ENCODE results near the gene AHNAK. TPM values are rescaled to one million over a fixed set of nuclear protein-coding genes. Genes with fewer than 3 reads are reported as not detected.

Gene AHNAK
- total RNA-seq, 1 donor from 2014 or later: 14.9 TPM

DNA sequence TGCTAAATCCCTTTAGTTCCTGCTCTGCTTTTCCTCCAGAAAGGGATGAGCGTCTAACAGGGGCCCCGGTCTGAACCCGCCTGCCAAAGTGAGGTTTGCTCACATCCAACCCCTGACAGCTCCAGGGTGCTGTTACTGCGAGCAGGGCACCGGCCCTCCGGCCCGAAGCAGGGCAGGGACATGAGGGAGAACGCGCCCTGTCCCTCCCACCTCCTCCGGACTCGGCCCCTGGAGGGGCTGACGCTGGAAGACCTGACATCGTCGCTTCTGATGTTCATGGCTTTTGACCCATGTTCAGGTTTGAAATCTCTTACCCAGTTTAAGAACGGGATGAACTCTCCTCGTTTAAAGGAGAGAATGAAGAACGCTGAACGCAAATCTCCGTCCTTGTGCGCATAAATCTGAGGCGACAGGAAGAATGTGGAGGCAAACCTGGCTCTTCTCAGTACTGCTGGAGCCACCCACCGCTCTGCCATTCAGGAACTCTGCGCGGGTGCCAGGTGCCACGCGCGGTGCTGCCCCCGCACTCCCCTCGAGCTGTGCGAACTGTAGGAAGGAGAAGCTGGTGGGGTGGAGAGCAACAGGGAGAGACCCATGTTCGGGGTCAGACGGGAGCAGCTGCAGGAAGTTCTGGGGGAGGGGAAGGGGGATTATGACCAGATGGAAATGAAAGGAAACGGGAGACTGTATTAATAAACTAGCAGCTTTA, 27.9 kb upstream of the AHNAK start:
- Histone ChIP-seq H3K79me2 (ENCODE audit: low read depth) (peaks cover 42% of the 10 kb centered on the region), H3K9ac (peak overlapping the region; percentile 65), H3F3A (ENCODE audit: low read depth) (peaks cover 35% of the 10 kb centered on the region), H3K4me1 (peaks cover 23% of the 10 kb centered on the region), H3K9me3 (ENCODE audit: low read depth) (no peaks in the 10 kb centered on the region), H3K27me3 (no peaks in the 10 kb centered on the region), H3K27ac (no peak overlapping the region), H4K20me1 (ENCODE audit: low read depth) (peaks cover 42% of the 10 kb centered on the region), H3K4me3 (peak overlapping the region; percentile 100), H3K36me3 (peaks cover 7% of the 10 kb centered on the region), H2AFZ (replicated peaks) (peak overlapping the region; percentile 88), H3K4me2 (peak overlapping the region; percentile 95)
- H3K36me3 Mint-ChIP-seq: peaks cover 35% of the 10 kb centered on the region
- peak; percentile 31 for DNase-seq (ENCODE audit: low spot score)
- no peaks in the 10 kb centered on the region for H3K9me3 Mint-ChIP-seq
- H3K27ac Mint-ChIP-seq: peak overlapping the region; percentile 91
- H3K27me3 Mint-ChIP-seq (ENCODE audit: insufficient read depth, low read depth): peaks cover 15% of the 10 kb centered on the region
- TF ChIP-seq EZH2 (IDR thresholded peaks at IDR 0.05) (no peak), EZH2phosphoT487 (IDR thresholded peaks at IDR 0.05) (no peak)
- TF ChIP-seq, protein P1, sequence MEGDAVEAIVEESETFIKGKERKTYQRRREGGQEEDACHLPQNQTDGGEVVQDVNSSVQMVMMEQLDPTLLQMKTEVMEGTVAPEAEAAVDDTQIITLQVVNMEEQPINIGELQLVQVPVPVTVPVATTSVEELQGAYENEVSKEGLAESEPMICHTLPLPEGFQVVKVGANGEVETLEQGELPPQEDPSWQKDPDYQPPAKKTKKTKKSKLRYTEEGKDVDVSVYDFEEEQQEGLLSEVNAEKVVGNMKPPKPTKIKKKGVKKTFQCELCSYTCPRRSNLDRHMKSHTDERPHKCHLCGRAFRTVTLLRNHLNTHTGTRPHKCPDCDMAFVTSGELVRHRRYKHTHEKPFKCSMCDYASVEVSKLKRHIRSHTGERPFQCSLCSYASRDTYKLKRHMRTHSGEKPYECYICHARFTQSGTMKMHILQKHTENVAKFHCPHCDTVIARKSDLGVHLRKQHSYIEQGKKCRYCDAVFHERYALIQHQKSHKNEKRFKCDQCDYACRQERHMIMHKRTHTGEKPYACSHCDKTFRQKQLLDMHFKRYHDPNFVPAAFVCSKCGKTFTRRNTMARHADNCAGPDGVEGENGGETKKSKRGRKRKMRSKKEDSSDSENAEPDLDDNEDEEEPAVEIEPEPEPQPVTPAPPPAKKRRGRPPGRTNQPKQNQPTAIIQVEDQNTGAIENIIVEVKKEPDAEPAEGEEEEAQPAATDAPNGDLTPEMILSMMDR (IDR thresholded peaks at IDR 0.05): no peak
- peak overlapping the region; percentile 99 for H3K4me3 Mint-ChIP-seq
- H3K4me1 Mint-ChIP-seq: peaks cover 38% of the 10 kb centered on the region

DNA sequence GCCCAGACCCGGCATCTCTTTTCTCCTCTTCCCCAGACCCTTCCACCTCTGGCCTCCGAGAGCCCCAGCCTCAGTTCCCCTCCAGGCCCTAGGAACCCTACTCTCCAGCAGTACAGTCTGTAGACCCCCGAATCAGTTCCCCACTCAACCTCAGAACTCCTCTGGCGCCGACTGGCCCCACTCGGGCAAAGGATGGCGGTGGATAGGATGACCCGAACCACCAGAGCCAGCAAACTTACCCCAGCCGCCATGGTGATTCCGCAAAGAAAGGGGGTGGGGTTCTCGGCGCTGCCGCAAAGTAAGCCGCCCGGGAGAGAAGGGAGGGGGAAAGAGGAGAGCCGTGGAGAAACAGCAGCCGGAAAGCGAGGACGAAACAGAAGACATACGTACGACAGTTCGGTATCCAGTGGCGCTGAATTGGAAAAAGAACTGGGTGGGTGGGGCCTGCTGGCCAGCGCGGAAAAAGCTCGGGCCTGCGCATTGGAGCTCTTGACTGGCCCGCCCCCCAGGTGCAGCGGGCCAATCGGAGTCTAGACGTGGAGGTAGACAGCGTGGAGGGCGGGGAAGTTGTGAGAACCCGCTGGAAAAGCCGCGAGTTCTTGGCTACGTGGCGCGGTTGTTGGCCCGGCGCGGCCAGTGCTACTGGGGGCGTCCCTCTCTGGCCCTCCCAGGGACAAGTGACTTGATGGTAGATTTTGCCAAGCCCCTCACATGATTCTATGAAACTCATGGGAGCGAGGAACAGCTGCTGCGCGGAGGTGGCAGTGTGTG, 27.2 kb upstream of the AHNAK start, which contains the start of gene EEF1G:
EEF1G (minus strand) TSS at position 300 of the 771 bp plus-strand sequence; CDS start at position 251, 49 bp downstream.
- Histone ChIP-seq H3K36me3 (peaks cover 9% of the 10 kb centered on the region), H3K9ac (peak within 1 kb of the TSS; percentile 98), H2AFZ (replicated peaks) (peak within 1 kb of the TSS; percentile 88), H3F3A (ENCODE audit: low read depth) (peaks cover 41% of the 10 kb centered on the region), H3K4me1 (peaks cover 23% of the 10 kb centered on the region), H3K4me3 (peak within 1 kb of the TSS; percentile 100), H3K9me3 (ENCODE audit: low read depth) (no peaks in the 10 kb centered on the region), H3K27me3 (no peaks in the 10 kb centered on the region), H3K79me2 (ENCODE audit: low read depth) (peaks cover 49% of the 10 kb centered on the region), H3K4me2 (peak within 1 kb of the TSS; percentile 95), H3K27ac (peak within 1 kb of the TSS; percentile 87), H4K20me1 (ENCODE audit: low read depth) (peaks cover 50% of the 10 kb centered on the region)
- Mint-ChIP-seq H3K4me3 (peak within 1 kb of the TSS; percentile 99), H3K9me3 (no peaks in the 10 kb centered on the region), H3K36me3 (peaks cover 37% of the 10 kb centered on the region), H3K27me3 (ENCODE audit: insufficient read depth, low read depth) (peaks cover 15% of the 10 kb centered on the region), H3K4me1 (peaks cover 38% of the 10 kb centered on the region), H3K27ac (peak within 1 kb of the TSS; percentile 91)
- TF ChIP-seq EZH2 (IDR thresholded peaks at IDR 0.05) (no peak), EZH2phosphoT487 (IDR thresholded peaks at IDR 0.05) (no peak)
- TF ChIP-seq, protein P1 (IDR thresholded peaks at IDR 0.05): no peak
- DNase-seq (ENCODE audit: low spot score): peak; percentile 100

DNA sequence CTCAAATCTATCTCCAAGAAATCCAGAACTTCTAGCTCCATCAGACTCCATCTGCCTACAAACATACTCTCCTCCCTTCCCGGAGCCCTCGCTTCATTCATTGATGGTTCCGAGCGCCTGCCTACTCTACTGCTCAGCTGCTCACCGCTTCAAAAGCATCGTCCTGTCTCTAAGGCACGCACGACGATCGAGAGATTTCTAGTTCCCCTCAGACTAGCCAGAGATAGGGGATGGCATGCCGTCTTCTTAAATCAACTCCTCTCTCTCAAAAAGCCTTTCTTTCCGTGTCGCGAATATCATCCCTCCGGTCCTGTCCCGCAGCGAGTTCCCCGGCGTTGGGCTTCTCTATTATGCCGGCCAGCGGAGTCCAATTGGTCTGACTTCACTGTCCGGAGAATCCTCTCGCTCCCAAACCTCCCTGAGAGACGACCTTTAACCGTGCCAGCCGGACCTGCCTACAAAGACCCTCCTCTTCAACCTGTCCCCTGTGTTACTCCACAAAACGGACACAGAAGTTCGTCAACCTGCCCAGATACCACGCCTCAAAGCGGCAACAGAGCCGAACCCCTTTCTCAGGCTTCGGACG, 26.5 kb upstream of the AHNAK start:
- no peaks in the 10 kb centered on the region for H3K9me3 Mint-ChIP-seq
- Histone ChIP-seq H3K9ac (peak overlapping the region; percentile 98), H3K27me3 (no peaks in the 10 kb centered on the region), H2AFZ (replicated peaks) (peak overlapping the region; percentile 78), H3K79me2 (ENCODE audit: low read depth) (peaks cover 56% of the 10 kb centered on the region), H3K4me3 (peak overlapping the region; percentile 100), H3K4me2 (peak overlapping the region; percentile 84), H3K36me3 (peaks cover 10% of the 10 kb centered on the region), H3F3A (ENCODE audit: low read depth) (peaks cover 46% of the 10 kb centered on the region), H3K9me3 (ENCODE audit: low read depth) (no peaks in the 10 kb centered on the region), H3K4me1 (peaks cover 23% of the 10 kb centered on the region), H4K20me1 (ENCODE audit: low read depth) (peaks cover 55% of the 10 kb centered on the region), H3K27ac (peak overlapping the region; percentile 87)
- H3K36me3 Mint-ChIP-seq: peaks cover 40% of the 10 kb centered on the region
- H3K4me1 Mint-ChIP-seq: peaks cover 38% of the 10 kb centered on the region
- H3K4me3 Mint-ChIP-seq: peak overlapping the region; percentile 99
- TF ChIP-seq, protein P1 (IDR thresholded peaks at IDR 0.05): no peak
- TF ChIP-seq EZH2 (IDR thresholded peaks at IDR 0.05) (no peak), EZH2phosphoT487 (IDR thresholded peaks at IDR 0.05) (no peak)
- peaks cover 15% of the 10 kb centered on the region for H3K27me3 Mint-ChIP-seq (ENCODE audit: insufficient read depth, low read depth)
- H3K27ac Mint-ChIP-seq: peak overlapping the region; percentile 91
- DNase-seq (ENCODE audit: low spot score): peak; percentile 51
